Measurements from ENCODE around the gene OAT. TPM values are rescaled to one million over a fixed set of nuclear protein-coding genes. Genes with fewer than 3 reads are reported as not detected.
"Not testable (repeated sequence)": the region's sequence is repeated elsewhere in the genome, so short reads cannot be mapped to it uniquely, and the experiment has no call there.

Gene OAT
- total RNA-seq, 2 donors from 2014 or later, result 22.8 to 40.9 TPM

DNA sequence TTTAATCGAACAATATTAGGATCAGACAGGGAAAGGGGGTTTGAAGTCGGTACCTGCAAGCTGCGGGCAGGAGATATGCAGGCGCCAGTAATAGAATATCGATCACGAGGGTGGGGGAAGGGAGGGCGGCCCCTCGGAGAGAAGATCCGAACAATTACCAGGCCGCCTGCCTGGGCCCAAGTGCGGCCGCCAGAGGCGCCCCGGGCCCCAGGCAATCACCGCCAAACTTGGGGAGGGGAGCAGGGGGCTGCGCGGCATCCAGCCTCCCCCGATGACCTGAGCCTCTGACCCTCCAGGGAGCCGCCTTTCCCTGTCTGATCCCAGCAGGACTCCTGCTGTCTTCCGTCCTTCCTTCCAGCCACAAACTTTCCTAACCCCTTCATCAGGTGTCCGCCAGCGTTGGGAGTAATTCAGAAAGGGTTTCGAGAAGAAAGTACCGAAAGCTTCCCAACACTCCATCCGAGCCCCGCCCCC lies 30.0 kb upstream of the OAT start:
- H3K9me3 ChIP-seq, result no peaks in the 10 kb centered on the region
- no peak overlapping the region for H3K27ac ChIP-seq
- H3K4me3 ChIP-seq, result no peak overlapping the region
- TF ChIP-seq POLR2A (IDR thresholded peaks at IDR 0.05), result no peak
- TF ChIP-seq, protein P1, sequence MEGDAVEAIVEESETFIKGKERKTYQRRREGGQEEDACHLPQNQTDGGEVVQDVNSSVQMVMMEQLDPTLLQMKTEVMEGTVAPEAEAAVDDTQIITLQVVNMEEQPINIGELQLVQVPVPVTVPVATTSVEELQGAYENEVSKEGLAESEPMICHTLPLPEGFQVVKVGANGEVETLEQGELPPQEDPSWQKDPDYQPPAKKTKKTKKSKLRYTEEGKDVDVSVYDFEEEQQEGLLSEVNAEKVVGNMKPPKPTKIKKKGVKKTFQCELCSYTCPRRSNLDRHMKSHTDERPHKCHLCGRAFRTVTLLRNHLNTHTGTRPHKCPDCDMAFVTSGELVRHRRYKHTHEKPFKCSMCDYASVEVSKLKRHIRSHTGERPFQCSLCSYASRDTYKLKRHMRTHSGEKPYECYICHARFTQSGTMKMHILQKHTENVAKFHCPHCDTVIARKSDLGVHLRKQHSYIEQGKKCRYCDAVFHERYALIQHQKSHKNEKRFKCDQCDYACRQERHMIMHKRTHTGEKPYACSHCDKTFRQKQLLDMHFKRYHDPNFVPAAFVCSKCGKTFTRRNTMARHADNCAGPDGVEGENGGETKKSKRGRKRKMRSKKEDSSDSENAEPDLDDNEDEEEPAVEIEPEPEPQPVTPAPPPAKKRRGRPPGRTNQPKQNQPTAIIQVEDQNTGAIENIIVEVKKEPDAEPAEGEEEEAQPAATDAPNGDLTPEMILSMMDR (IDR thresholded peaks at IDR 0.05), result no peak
- WGBS, 2 donors, result 2 to 3% methylated on average over 22 to 26 of the region's 26 CpGs
- ATAC-seq (no peak), DNase-seq (no peak)
- peaks cover 28% of the 10 kb centered on the region for H3K4me1 ChIP-seq
- no peaks in the 10 kb centered on the region for H3K36me3 ChIP-seq (replicated peaks in 1 of 2; ENCODE audit: insufficient read depth in 1 of 2, low read depth in 2 of 2)
- H3K27me3 ChIP-seq, result peaks cover 0 to 43% of the 10 kb centered on the region in 2 donors
- intact Hi-C loops (cut with DNase I), result no loop called here

DNA sequence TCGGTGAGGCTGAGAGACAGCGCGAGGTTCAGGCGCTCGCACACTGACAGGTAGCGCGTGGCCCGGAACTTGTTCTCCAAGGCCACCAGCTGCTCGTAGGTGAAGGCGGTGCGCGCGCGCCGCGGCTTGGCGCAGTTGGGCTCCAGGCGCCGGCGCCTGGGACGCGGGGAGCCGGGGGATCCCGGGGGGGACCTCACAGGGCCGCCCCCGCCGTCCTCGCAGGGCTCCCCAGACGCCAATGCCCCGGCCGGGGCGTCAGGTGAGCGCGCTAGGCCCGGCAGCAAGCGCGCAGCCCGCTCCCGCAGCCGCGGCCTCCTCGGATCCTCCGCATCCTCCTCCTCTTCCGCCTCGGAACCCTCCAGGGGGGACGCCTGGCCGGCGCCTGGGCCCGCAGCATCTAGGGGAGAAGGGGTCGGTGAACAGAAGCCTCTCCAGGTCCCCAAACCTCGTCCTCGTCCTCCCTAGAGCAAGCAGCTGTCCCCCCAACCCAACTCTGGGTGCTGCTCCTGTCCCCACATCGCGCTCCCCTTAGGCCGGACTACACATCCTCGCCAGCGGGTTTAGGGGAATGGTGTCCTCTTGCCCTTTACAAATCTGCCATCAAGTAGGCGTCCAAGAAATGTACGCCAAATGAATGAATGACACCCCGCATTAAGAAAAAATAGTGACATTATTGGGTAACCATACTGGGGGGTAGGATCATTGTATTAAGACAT lies 29.2 kb upstream of the OAT start:
- peaks cover 0 to 37% of the 10 kb centered on the region in 2 donors for H3K27me3 ChIP-seq

DNA sequence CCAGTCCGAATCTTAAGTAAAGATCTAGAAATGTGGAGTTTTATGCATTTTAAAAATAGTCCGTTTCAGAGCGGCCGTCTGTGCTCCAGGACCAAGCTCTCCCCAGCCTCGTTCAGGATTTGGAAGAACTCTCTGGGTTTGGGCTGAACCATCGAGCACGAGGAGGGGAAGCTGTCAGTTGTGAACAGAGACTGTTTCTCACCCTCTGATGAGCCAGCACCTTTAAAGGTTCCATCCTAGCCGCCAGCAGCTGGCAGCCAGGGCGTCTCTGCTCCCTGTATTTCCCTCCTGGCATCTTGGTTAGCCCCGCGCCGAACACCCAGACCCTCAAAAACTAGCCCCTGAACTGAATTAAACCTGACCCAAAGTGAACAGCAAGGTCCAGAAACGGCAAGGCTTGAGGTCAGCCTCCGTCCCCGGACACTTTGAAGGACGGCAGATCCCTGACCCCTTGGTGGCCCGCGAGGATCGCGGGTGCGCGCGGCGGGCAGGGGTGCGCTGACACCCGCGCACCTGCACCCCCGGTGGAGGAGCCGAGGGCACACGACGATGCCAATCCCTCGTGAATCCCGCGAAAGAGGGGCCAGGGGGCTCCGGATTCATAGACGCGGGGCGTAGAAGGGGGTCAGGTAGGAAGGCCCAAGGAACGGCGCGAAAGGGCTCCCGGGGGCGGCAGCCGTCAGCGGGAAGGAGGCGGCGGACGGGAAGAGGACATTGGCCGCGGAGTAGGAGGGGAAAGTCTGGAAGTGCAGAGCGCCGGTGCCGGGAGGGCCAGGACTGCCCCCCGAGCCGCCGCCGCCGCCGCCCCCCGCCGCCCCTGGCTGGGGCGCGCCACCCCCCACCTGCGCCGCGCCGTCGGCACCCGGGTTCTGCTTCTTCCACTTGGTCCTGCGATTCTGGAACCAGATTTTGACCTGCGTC lies 28.4 kb upstream of the OAT start:
- intact Hi-C loops (cut with DNase I), result no loop called here
- H3K36me3 ChIP-seq (replicated peaks in 1 of 2; ENCODE audit: insufficient read depth in 1 of 2, low read depth in 2 of 2), result no peaks in the 10 kb centered on the region
- H3K4me3 ChIP-seq, result no peak overlapping the region
- H3K4me1 ChIP-seq, result peaks cover 28% of the 10 kb centered on the region
- no peak for DNase-seq
- ATAC-seq, result no peak
- WGBS, 2 donors, result 12 to 23% methylated on average over 27 to 63 of the region's 71 CpGs
- peaks cover 0 to 37% of the 10 kb centered on the region in 2 donors for H3K27me3 ChIP-seq
- H3K9me3 ChIP-seq, result no peaks in the 10 kb centered on the region
- H3K27ac ChIP-seq, result no peak overlapping the region
- TF ChIP-seq, protein P1 (IDR thresholded peaks at IDR 0.05), result no peak
- no peak for TF ChIP-seq POLR2A (IDR thresholded peaks at IDR 0.05)

More for the DNA sequence above, 29.2 kb upstream of the OAT start:
- ATAC-seq, result peak; percentile 18
- intact Hi-C loops (cut with DNase I), result no loop called here
- peak in 2 of 4 donors; percentile 20 to 43 for DNase-seq
- Histone ChIP-seq H3K36me3 (replicated peaks in 1 of 2; ENCODE audit: insufficient read depth in 1 of 2, low read depth in 2 of 2) (no peaks in the 10 kb centered on the region), H3K9me3 (no peaks in the 10 kb centered on the region), H3K4me1 (peaks cover 28% of the 10 kb centered on the region), H3K27ac (no peak overlapping the region), H3K4me3 (no peak overlapping the region)
- WGBS, 2 donors, result 2 to 11% methylated on average over 8 to 59 of the region's 60 CpGs
- TF ChIP-seq, protein P1 (IDR thresholded peaks at IDR 0.05), result no peak
- no peak for TF ChIP-seq POLR2A (IDR thresholded peaks at IDR 0.05)

DNA sequence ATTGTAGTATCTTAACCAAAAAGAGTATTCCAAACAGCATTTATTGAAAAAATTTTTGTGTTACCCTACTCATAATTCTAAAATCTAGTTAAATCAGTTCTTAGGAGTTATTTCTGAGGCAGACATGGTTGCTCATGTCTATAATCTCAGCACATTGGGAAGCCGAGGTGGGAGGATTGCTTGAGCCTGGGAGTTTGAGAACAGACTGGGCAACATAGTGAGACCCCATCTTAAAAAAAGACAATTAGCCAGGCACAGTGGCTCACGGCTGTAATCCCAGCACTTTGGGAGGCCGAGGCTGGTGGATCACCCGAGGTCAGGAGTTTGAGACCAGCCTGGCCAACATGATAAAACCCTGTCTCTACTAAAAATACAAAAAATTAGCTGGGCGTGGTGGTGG lies 23.0 kb upstream of the OAT start:
- H3K4me1 ChIP-seq; H3K27ac ChIP-seq; H3K36me3 ChIP-seq (replicated peaks in 1 of 2; ENCODE audit: insufficient read depth in 1 of 2, low read depth in 2 of 2); H3K9me3 ChIP-seq; ATAC-seq; H3K4me3 ChIP-seq; H3K27me3 ChIP-seq; DNase-seq; intact Hi-C loops (cut with DNase I): not testable (repeated sequence)
- 72 to 78% methylated on average over 5 of the region's 5 CpGs for WGBS, 2 donors

DNA sequence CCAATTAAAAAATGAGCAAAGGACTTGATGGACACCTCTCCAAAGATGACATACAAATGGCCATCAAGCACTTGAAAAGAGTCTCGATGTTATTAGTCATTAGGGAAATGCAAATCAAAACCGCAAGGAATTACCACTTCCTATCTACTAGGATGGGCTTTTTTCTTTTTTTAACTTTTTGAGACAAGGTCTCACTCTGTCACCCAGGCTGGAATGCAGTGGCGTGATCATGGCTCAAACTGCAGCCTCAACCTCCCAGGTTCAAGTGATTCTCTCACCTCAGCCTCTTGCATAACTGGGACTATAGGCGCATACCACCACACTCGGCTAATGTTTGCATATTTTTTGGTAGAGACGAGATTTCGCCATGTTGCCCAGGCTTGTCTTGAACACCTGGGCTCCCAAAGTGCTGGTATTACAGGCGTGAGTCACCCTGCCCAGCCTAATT lies 17.5 kb upstream of the OAT start:
- no peaks in the 10 kb centered on the region for H3K9me3 ChIP-seq
- no peaks in the 10 kb centered on the region for H3K36me3 ChIP-seq (replicated peaks in 1 of 2; ENCODE audit: insufficient read depth in 1 of 2, low read depth in 2 of 2)
- no peak overlapping the region for H3K27ac ChIP-seq
- TF ChIP-seq, protein P1 (IDR thresholded peaks at IDR 0.05), result no peak
- TF ChIP-seq POLR2A (IDR thresholded peaks at IDR 0.05), result no peak
- ATAC-seq (no peak), DNase-seq (no peak)
- H3K4me3 ChIP-seq, result no peak overlapping the region
- H3K27me3 ChIP-seq, result no peaks in the 10 kb centered on the region
- intact Hi-C loops (cut with DNase I), result no loop called here
- no peaks in the 10 kb centered on the region for H3K4me1 ChIP-seq
- WGBS, 2 donors, result 74 to 75% methylated on average over 8 of the region's 8 CpGs

DNA sequence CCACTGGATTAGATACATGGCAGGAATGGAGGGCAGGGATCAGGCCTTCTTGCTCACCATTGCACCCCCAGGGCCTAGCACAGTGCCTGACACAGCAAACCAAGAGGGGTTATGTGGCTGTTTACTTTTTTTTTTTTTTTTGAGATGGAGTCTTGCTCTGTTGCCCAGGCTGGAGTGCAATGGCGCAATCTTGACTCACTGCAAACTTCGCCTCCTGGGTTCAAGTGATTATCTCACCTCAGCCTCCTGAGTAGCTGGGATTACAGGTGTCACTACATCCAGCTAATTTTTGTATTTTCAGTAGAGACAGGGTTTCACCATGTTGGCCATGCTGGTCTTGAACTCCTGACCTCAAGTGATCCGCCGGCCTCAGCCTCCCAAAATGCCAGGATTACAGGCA lies 17.0 kb upstream of the OAT start:
- H3K9me3 ChIP-seq; H3K36me3 ChIP-seq (replicated peaks in 1 of 2; ENCODE audit: insufficient read depth in 1 of 2, low read depth in 2 of 2); H3K4me3 ChIP-seq; H3K27ac ChIP-seq; DNase-seq; H3K27me3 ChIP-seq; intact Hi-C loops (cut with DNase I); ATAC-seq; H3K4me1 ChIP-seq: not testable (repeated sequence)
- 86 to 92% methylated on average over 4 of the region's 4 CpGs for WGBS, 2 donors
